AG04449 (cell line): ENCODE measurements around the gene RPS6KA5.

Experiments used
- CTCF ChIA-PET: fragments of 350-600 bp; formaldehyde crosslinking; extraction: SDS; loops from one replicate; lab custom pipeline; 2021; ENCODE audit warnings: antibody characterized with exemption; lab: Yijun Ruan, JAX
- POLR2A ChIA-PET: fragments of 400-600, 350-600 bp; formaldehyde crosslinking; extraction: SDS; loops from one replicate; lab custom pipeline; 2020; ENCODE audit warnings: antibody characterized with exemption, inconsistent platforms; lab: Yijun Ruan, JAX
- DNase-seq: peaks from one replicate; pipeline ENCODE4 v3.0.0-alpha.2; 2010; ENCODE audit warnings: low read depth, low spot score
- H3K4me3 ChIP-seq: 2 replicates; pipeline ENCODE4 v1.5.1; 2011; ENCODE audit warnings: low read depth, mild to moderate bottlenecking, control low read depth, low read length
- TF ChIP-seq, protein P1 (sequence below): IDR thresholded peaks from one replicate; pipeline ENCODE4 v1.5.1; 2011; ENCODE audit warnings: mild to moderate bottlenecking, moderate library complexity, low read length, control low read depth, inconsistent platforms; ENCODE audit not compliant: insufficient read depth; ENCODE audit errors: missing control alignments

RPS6KA5 gene

DNA sequence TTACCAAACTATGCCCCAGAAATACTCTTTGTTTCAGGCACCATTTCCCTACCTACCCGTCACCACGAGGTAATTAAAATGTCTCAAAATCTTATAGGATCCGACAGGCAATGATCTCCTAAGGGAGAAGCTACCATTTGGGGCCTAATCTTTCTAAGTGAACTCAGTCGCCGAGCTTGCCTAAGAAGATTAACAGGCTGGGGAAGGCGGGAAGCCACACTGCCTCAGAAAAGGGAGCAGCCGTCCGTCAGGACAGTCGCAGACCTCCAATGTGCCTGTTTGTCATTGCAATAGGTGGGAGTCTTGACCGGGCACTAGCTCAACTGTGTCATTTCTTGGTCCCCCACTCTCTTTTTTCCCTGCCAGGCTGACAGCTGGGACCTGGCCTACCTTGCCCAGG is 248.8 kb downstream of the RPS6KA5 start:
- POLR2A ChIA-PET, result no interaction called here
- TF ChIP-seq, protein P1, sequence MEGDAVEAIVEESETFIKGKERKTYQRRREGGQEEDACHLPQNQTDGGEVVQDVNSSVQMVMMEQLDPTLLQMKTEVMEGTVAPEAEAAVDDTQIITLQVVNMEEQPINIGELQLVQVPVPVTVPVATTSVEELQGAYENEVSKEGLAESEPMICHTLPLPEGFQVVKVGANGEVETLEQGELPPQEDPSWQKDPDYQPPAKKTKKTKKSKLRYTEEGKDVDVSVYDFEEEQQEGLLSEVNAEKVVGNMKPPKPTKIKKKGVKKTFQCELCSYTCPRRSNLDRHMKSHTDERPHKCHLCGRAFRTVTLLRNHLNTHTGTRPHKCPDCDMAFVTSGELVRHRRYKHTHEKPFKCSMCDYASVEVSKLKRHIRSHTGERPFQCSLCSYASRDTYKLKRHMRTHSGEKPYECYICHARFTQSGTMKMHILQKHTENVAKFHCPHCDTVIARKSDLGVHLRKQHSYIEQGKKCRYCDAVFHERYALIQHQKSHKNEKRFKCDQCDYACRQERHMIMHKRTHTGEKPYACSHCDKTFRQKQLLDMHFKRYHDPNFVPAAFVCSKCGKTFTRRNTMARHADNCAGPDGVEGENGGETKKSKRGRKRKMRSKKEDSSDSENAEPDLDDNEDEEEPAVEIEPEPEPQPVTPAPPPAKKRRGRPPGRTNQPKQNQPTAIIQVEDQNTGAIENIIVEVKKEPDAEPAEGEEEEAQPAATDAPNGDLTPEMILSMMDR, result no peak

DNA sequence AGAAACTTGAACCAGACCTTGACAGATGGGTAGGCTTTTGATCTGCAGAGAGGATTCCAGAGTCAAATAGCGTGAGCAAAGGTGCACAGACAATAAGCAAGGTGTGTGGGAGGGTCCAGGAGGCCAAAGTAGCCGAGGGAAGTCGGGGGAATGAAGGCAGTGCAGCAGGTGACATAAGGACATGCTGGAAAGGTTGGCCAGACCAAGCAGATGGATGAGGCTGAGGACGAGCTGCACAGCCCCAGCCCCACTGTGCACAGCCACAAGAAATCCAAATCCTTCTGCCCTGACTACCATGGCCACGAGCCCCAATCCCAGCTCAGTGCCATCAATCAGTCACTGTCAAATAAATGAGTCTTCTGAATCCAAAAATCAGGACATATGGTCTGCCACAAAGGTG is 249.6 kb downstream of the RPS6KA5 start:
- ChIA-PET CTCF (interaction anchor here (1.2 to 1.6 kb wide), 2 partner anchors 10 to 52 kb away, joined by 4 to 6 read pairs; no protein-coding TSS in a partner anchor), POLR2A (no interaction called here)
- no peak overlapping the region for H3K4me3 ChIP-seq
- no peak for DNase-seq
- TF ChIP-seq, protein P1, result no peak

More for the DNA sequence above, 248.8 kb downstream of the RPS6KA5 start:
- H3K4me3 ChIP-seq, result no peak overlapping the region
- CTCF ChIA-PET, result interaction anchor here (1.0 to 1.5 kb wide), 4 partner anchors 10 to 53 kb away, joined by 3 to 6 read pairs (median 4); no protein-coding TSS in a partner anchor
- no peak for DNase-seq

DNA sequence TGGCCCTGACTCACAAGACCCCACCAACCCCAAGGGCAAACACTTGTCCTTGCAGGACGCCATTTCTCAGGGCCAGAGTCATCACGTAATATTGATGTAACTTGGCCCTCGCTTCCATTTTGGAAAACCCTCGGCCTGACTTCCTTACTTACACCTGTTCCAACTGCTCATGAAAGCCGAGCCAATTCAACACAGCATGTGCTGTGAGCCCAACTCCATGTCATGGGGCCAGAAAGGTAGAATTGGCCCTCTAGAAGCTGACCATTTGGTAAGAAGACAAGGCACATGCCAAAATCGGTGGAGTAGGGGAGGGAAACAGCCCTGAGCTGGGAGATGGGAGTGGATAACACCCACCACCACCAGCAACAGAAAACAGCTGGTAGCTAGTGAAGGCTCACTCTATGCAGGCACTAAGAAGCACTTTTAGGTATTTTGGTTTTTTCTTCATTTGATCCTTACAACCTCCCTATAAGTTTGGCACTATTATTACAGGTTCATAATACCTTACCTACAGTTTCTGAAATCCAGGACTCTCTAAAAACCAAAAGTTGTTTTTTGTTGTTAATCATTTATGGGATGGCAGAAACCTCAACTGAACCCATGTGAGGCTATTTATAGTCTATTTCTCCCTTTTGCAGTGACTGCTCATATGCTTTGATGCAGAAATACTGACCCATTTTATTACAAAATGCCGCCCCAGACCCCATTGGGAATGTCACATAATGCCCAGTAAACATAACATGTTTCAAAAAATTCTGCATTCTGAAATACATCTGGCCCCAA is 250.7 kb downstream of the RPS6KA5 start:
- no peak overlapping the region for H3K4me3 ChIP-seq
- ChIA-PET POLR2A (no interaction called here), CTCF (interaction anchor here (1.6 kb wide), 1 partner anchor 51 kb away, joined by 6 read pairs; no protein-coding TSS in a partner anchor)
- no peak for DNase-seq
- TF ChIP-seq, protein P1, result no peak

DNA sequence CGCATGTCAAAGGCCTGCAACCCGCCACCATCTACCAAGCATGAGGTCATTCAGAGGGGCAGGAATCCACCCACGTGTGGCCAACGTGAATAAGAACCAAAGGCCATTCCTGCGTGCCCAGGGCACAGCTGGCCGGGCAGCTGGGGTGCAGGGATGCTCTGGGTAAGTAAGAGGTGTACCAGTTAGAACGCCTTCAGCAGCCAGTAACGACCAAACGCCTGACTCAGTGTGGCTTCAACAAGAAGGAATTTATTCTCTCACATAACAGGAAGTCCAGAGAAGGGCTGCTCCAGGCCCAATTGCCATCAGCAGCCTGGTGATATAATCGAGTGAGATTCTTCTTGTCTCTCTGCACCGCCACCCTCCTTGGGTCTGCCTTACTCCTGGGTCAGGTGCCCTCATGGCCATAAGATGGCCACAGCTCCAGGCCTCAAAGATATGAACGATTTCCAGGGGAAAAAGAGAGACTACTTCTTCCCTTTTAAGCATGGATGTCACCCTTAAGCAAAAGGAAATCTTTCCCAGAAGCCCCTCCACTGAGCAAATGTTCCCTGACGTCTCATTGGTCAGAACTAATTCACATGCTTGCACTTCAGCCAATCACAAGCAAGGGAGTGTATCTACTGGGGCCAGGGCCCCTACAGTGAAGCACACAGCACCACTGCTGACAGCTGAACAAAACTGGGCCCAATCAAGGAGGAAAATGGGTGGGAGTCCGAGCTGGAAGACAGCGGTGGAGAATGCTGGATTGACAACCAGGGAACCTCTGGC is 251.5 kb downstream of the RPS6KA5 start:
- CTCF ChIA-PET, result interaction anchor here (1.5 kb wide), 1 partner anchor 50 kb away, joined by 4 read pairs; no protein-coding TSS in a partner anchor

DNA sequence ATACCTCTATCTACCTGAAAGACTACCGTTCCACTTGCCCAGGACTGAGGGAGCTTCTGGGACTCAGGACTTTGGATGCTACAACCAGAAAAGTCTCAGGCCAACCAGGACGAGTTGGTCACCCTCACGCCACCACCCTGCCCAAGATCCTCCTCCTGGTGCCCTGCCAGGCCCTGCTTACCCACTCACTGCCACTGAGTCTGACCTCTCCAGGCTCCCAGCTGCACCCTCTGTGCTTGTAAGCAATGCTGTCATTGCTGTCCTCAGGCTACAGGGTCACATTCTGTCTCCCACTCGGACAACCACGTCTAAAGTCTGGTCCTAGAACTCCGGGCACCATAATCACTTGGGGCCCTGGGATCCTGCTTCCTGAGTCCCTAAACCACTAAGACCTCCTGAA is 253.4 kb downstream of the RPS6KA5 start:
- TF ChIP-seq, protein P1, result no peak
- DNase-seq, result no peak
- ChIA-PET CTCF (interaction anchor here (1.0 to 3.5 kb wide), 4 partner anchors 9 to 832 kb away, joined by 3 to 15 read pairs (median 4); partner anchors contain the start of gene TTC7B), POLR2A (no interaction called here)
- H3K4me3 ChIP-seq, result no peak overlapping the region

More for the DNA sequence above, 251.5 kb downstream of the RPS6KA5 start:
- H3K4me3 ChIP-seq, result no peak overlapping the region
- POLR2A ChIA-PET, result no interaction called here
- no peak for DNase-seq
- TF ChIP-seq, protein P1, result no peak
